WTC11 (cell line): Measurements from ENCODE around the gene UTP14A. TPM values are rescaled to one million over a fixed set of nuclear protein-coding genes. Genes with fewer than 3 reads are reported as not detected.
A peak's percentile ranks its signal among the peaks of the same experiment; 100 is the strongest.

Experiments
- ATAC-seq: fragments of 200-7000 bp; cut with Tn5 transposase; 2 replicates; pipeline ENCODE4 v1.10.0; 2021; ENCODE audit warnings: mild to moderate bottlenecking, moderate library complexity
- CTCF ChIA-PET: fragments of 300-600 bp; sonication (Branson Sonifier 250); formaldehyde crosslinking; loops from one replicate; lab custom pipeline; 2021; ENCODE audit warnings: antibody characterized with exemption; lab: Charles Lee
- POLR2A ChIA-PET: fragments of 350-600 bp; sonication (Branson Sonifier 250); formaldehyde crosslinking; loops from one replicate; lab custom pipeline; 2021; ENCODE audit warnings: antibody characterized with exemption; lab: Charles Lee
- DNase-seq: peaks from one replicate; pipeline ENCODE4 v3.0.0; 2021; ENCODE audit warnings: low spot score
- H3K27ac Mint-ChIP-seq: 2 replicates; pipeline ENCODE4 v1.8.0; 2021; ENCODE audit warnings: mixed read lengths
- H3K27me3 Mint-ChIP-seq: 2 replicates; pipeline ENCODE4 v1.8.0; 2021; ENCODE audit warnings: low read depth, mild to moderate bottlenecking, moderate library complexity, mixed read lengths
- H3K36me3 Mint-ChIP-seq: 2 replicates; pipeline ENCODE4 v1.8.0; 2021; ENCODE audit warnings: mixed read lengths
- H3K4me1 Mint-ChIP-seq: 2 replicates; pipeline ENCODE4 v1.8.0; 2022; ENCODE audit warnings: mixed read lengths
- H3K4me3 Mint-ChIP-seq: 2 replicates; pipeline ENCODE4 v1.8.0; 2021; ENCODE audit warnings: mild to moderate bottlenecking, moderate library complexity, mixed read lengths
- H3K9me3 Mint-ChIP-seq: 2 replicates; pipeline ENCODE4 v1.8.0; 2021; ENCODE audit warnings: mixed read lengths
- ARID4B ChIP-seq: sonication (generic); formaldehyde crosslinking; IDR thresholded peaks from 2 replicates; pipeline ENCODE4 v1.8.0; 2023; ENCODE audit warnings: missing genetic modification reagents, mild to moderate bottlenecking, borderline replicate concordance
- ATF3 ChIP-seq: sonication (generic); formaldehyde crosslinking; conservative IDR thresholded peaks from 2 replicates; pipeline ENCODE4 v1.8.1; 2022; ENCODE audit warnings: mild to moderate bottlenecking, missing genetic modification reagents
- CDX4 ChIP-seq: fragments of 250-450 bp; sonication (Bioruptor Pico); IDR thresholded peaks from 2 replicates; pipeline ENCODE4 v1.9.0; 2021; ENCODE audit warnings: moderate library complexity, mild to moderate bottlenecking, inconsistent platforms, borderline replicate concordance
- FOXK1 ChIP-seq: sonication (generic); formaldehyde crosslinking; IDR thresholded peaks from 2 replicates; pipeline ENCODE4 v1.8.0; 2022; ENCODE audit warnings: mild to moderate bottlenecking, moderate library complexity, missing genetic modification reagents
- FOXP1 ChIP-seq: sonication (generic); formaldehyde crosslinking; IDR thresholded peaks from 2 replicates; pipeline ENCODE4 v1.8.0; 2022; ENCODE audit warnings: missing genetic modification reagents, mild to moderate bottlenecking, moderate library complexity, borderline replicate concordance
- GABPB1 ChIP-seq: sonication (generic); formaldehyde crosslinking; IDR thresholded peaks from 2 replicates; pipeline ENCODE4 v1.8.1; 2023; ENCODE audit warnings: mild to moderate bottlenecking, missing genetic modification reagents
- JAZF1 ChIP-seq: fragments of 250-450 bp; sonication (Bioruptor Pico); IDR thresholded peaks from 2 replicates; pipeline ENCODE4 v1.9.0; 2021; ENCODE audit warnings: moderate library complexity, mild to moderate bottlenecking, inconsistent platforms
- MYBL2 ChIP-seq: sonication (generic); formaldehyde crosslinking; IDR thresholded peaks from 2 replicates; pipeline ENCODE4 v1.8.1; 2023; ENCODE audit warnings: mild to moderate bottlenecking, moderate library complexity, missing genetic modification reagents
- NFATC4 ChIP-seq: fragments of 250-450 bp; sonication (Bioruptor Pico); IDR thresholded peaks from 2 replicates; pipeline ENCODE4 v1.9.0; 2021; ENCODE audit warnings: mild to moderate bottlenecking
- NR2C2 ChIP-seq: sonication (generic); formaldehyde crosslinking; IDR thresholded peaks from 2 replicates; pipeline ENCODE4 v1.8.0; 2022; ENCODE audit warnings: mild to moderate bottlenecking, missing genetic modification reagents
- TP53 ChIP-seq: sonication (generic); formaldehyde crosslinking; IDR thresholded peaks from 2 replicates; pipeline ENCODE4 v1.8.1; 2023; ENCODE audit warnings: mild to moderate bottlenecking, missing genetic modification reagents
- ZNF121 ChIP-seq: sonication (generic); formaldehyde crosslinking; IDR thresholded peaks from 2 replicates; pipeline ENCODE4 v1.8.0; 2023; ENCODE audit warnings: missing genetic modification reagents
- ZNF281 ChIP-seq: sonication (generic); formaldehyde crosslinking; IDR thresholded peaks from 2 replicates; pipeline ENCODE4 v1.8.0; 2023; ENCODE audit warnings: mild to moderate bottlenecking, missing genetic modification reagents
- ZNF396 ChIP-seq: fragments of 250-450 bp; sonication (Bioruptor Pico); IDR thresholded peaks from 2 replicates; pipeline ENCODE4 v1.8.0; 2021; ENCODE audit warnings: mild to moderate bottlenecking, moderate library complexity, borderline replicate concordance
- total RNA-seq: library from RNA; stranded (reverse); gene quantifications from 3 replicates; pipeline ENCODE4 v1.2.3, GENCODE V29; 2021
- TF ChIP-seq, protein P1 (sequence below): sonication (generic); formaldehyde crosslinking; IDR thresholded peaks from 2 replicates; pipeline ENCODE4 v1.8.0; 2022; ENCODE audit warnings: mild to moderate bottlenecking, missing genetic modification reagents
- TF ChIP-seq, protein P2 (sequence below): sonication (generic); formaldehyde crosslinking; IDR thresholded peaks from 2 replicates; pipeline ENCODE4 v1.8.1; 2022; ENCODE audit warnings: low read depth, mild to moderate bottlenecking, moderate library complexity, missing genetic modification reagents, borderline replicate concordance

UTP14A gene
- total RNA-seq, 1 experiment from 2014 or later: 17.4 TPM

DNA sequence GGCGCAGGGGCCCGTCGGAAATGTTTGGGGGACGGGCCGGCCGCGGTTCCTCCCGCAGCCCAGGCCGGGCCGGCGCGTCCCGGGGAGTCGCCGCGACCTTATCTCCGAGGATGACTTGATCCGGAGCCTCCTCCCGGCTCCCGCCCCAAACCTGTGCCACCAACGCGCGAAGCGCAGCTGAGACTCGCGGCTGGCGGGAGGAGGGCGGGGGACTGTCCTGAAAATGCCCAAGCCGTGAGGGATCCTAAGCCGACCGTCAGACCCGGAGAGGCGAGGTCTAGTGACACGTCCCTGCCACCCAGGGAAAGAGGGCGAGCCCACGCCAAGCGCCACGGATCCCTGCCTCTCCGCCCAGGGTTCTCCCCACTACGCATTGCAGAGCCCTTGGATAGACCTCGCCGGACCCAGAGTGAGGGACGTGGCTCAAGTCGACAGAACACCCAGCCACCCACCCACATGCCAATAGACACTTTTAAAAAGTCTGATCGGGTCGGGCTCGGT is 26.9 kb downstream of the UTP14A start:
- ATAC-seq (peak; percentile 1; the same call in 1 of the 2 replicates), DNase-seq (peak; percentile 35)
- peaks cover 52% of the 10 kb centered on the region for H3K27me3 Mint-ChIP-seq
- no peaks in the 10 kb centered on the region for H3K9me3 Mint-ChIP-seq
- CTCF ChIA-PET: interaction anchor here (2.0 kb wide), 1 partner anchor 128 kb away, joined by 8 read pairs; no protein-coding TSS in a partner anchor
- no peak for TF ChIP-seq ZNF281 (CRISPR knock-in tag)
- H3K27ac Mint-ChIP-seq: no peak overlapping the region
- peaks cover 24% of the 10 kb centered on the region for H3K4me1 Mint-ChIP-seq
- peak overlapping the region; percentile 54 for H3K4me3 Mint-ChIP-seq
- POLR2A ChIA-PET: no interaction called here
- H3K36me3 Mint-ChIP-seq: peaks cover 5% of the 10 kb centered on the region; the same call in 1 of the 2 replicates

- Mint-ChIP-seq H3K27ac (no peak overlapping the region), H3K36me3 (peaks cover 5% of the 10 kb centered on the region; the same call in 1 of the 2 replicates), H3K4me1 (peaks cover 31% of the 10 kb centered on the region), H3K27me3 (peaks cover 60% of the 10 kb centered on the region), H3K9me3 (no peaks in the 10 kb centered on the region), H3K4me3 (peak overlapping the region; percentile 53)
- ChIA-PET POLR2A (interaction anchor here (0.6 kb wide), 1 partner anchor 13 kb away, joined by 3 read pairs; no protein-coding TSS in a partner anchor), CTCF (interaction anchor here (1.1 to 2.0 kb wide), 3 partner anchors 8 to 127 kb away, joined by 4 to 8 read pairs (median 4); no protein-coding TSS in a partner anchor)
- DNase-seq (no peak), ATAC-seq (no peak)
- TF ChIP-seq NR2C2 (CRISPR knock-in tag) (no peak), NFATC4 (CRISPR knock-in tag) (no peak), ARID4B (CRISPR knock-in tag) (no peak), FOXK1 (CRISPR knock-in tag) (no peak), ZNF396 (no peak), ZNF121 (CRISPR knock-in tag) (no peak)
- TF ChIP-seq, protein P1, sequence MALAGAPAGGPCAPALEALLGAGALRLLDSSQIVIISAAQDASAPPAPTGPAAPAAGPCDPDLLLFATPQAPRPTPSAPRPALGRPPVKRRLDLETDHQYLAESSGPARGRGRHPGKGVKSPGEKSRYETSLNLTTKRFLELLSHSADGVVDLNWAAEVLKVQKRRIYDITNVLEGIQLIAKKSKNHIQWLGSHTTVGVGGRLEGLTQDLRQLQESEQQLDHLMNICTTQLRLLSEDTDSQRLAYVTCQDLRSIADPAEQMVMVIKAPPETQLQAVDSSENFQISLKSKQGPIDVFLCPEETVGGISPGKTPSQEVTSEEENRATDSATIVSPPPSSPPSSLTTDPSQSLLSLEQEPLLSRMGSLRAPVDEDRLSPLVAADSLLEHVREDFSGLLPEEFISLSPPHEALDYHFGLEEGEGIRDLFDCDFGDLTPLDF: no peak
Measured at GRCh38 chrX:129933700-129934099, 27.7 kb downstream of the UTP14A start.

GRCh38 chrX:129934461-129934860 is 28.5 kb downstream of the UTP14A start:
- Mint-ChIP-seq H3K27me3 (peaks cover 68% of the 10 kb centered on the region), H3K4me3 (peak overlapping the region; percentile 21; the same call in 1 of the 2 replicates), H3K9me3 (no peaks in the 10 kb centered on the region), H3K36me3 (peaks cover under 1% of the 10 kb centered on the region; the same call in 1 of the 2 replicates), H3K27ac (no peak overlapping the region), H3K4me1 (peaks cover 36% of the 10 kb centered on the region)
- ChIA-PET CTCF (interaction anchor here (1.1 to 2.0 kb wide), 3 partner anchors 9 to 126 kb away, joined by 4 to 8 read pairs (median 4); no protein-coding TSS in a partner anchor), POLR2A (interaction anchor here (0.6 kb wide), 1 partner anchor 12 kb away, joined by 3 read pairs; no protein-coding TSS in a partner anchor)
- DNase-seq (no peak), ATAC-seq (no peak)
- no peak for TF ChIP-seq CDX4 (CRISPR knock-in tag)
- no peak for TF ChIP-seq ATF3 (CRISPR knock-in tag)
- TF ChIP-seq MYBL2 (CRISPR knock-in tag): no peak
- no peak for TF ChIP-seq JAZF1
- no peak for TF ChIP-seq TP53 (CRISPR knock-in tag)
- TF ChIP-seq GABPB1 (CRISPR knock-in tag): no peak
- TF ChIP-seq NR2C2 (CRISPR knock-in tag): no peak
- TF ChIP-seq, protein P2, sequence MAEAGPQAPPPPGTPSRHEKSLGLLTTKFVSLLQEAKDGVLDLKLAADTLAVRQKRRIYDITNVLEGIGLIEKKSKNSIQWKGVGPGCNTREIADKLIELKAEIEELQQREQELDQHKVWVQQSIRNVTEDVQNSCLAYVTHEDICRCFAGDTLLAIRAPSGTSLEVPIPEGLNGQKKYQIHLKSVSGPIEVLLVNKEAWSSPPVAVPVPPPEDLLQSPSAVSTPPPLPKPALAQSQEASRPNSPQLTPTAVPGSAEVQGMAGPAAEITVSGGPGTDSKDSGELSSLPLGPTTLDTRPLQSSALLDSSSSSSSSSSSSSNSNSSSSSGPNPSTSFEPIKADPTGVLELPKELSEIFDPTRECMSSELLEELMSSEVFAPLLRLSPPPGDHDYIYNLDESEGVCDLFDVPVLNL (CRISPR knock-in tag): no peak
- no peak for TF ChIP-seq FOXP1 (CRISPR knock-in tag)
